ENCODE measurements around the gene COL7A1.

DNA sequence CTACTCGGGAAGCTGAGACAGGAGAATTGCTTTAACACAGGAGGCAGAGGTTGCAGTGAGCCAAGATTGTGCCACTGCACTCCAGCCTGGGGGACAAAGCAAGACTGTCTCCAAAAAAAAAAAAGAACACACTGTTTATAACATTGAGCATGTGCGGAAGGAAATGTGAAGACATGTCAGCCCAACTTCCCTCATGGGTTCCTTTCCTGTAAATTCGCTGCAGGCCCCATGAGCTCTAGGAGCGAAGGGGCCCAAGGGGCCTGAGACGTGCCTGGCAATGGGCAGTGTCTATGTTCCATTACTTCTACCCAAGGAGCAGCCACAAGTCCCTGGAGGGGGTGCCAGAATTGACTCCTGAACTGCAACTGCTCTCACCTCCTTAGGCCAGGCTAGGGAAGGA lies 41.8 kb downstream of the COL7A1 start:
- TF ChIP-seq, protein P1, sequence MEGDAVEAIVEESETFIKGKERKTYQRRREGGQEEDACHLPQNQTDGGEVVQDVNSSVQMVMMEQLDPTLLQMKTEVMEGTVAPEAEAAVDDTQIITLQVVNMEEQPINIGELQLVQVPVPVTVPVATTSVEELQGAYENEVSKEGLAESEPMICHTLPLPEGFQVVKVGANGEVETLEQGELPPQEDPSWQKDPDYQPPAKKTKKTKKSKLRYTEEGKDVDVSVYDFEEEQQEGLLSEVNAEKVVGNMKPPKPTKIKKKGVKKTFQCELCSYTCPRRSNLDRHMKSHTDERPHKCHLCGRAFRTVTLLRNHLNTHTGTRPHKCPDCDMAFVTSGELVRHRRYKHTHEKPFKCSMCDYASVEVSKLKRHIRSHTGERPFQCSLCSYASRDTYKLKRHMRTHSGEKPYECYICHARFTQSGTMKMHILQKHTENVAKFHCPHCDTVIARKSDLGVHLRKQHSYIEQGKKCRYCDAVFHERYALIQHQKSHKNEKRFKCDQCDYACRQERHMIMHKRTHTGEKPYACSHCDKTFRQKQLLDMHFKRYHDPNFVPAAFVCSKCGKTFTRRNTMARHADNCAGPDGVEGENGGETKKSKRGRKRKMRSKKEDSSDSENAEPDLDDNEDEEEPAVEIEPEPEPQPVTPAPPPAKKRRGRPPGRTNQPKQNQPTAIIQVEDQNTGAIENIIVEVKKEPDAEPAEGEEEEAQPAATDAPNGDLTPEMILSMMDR (conservative IDR thresholded peaks at IDR 0.05; ENCODE audit: low read length) = no peak
- no peak for TF ChIP-seq EZH2phosphoT487 (IDR thresholded peaks at IDR 0.05; ENCODE audit: borderline replicate concordance, low read depth, low read length)
